ENCODE measurements around the gene UPK3BL1.
"Not testable (repeated sequence)": the region's sequence is repeated elsewhere in the genome, so short reads cannot be mapped to it uniquely, and the experiment has no call there.

- not testable (repeated sequence) for TF ChIP-seq CTCF (IDR thresholded peaks at IDR 0.05; ENCODE audit: poor library complexity); EZH2phosphoT487 (IDR thresholded peaks at IDR 0.05; ENCODE audit: low read depth, severe bottlenecking, unreplicated experiment); EZH2 (IDR thresholded peaks at IDR 0.05; ENCODE audit: borderline replicate concordance)
Measured at GRCh38 chr7:102609734-102610133, 32.9 kb downstream of the UPK3BL1 start.

All from hepatocyte (in vitro differentiated cells).